PC-9 (cell line): Measurements from ENCODE around the gene COX14. TPM values are rescaled to one million over a fixed set of nuclear protein-coding genes. Genes with fewer than 3 reads are reported as not detected.

Source experiments
- BruUV-seq: library from RNA; stranded (reverse); fragments of 400-500 nt; replicated peaks from 2 replicates; lab custom pipeline; 2021; lab: Mats Ljungman, UMichigan
- CTCF ChIA-PET: fragments of 300-600 bp; sonication (Branson Sonifier 250); formaldehyde crosslinking; loops from one replicate; lab custom pipeline; 2022; ENCODE audit warnings: antibody characterized with exemption; lab: Charles Lee
- POLR2A ChIA-PET: fragments of 300-600 bp; sonication (Branson Sonifier 250); formaldehyde crosslinking; loops from one replicate; lab custom pipeline; 2022; ENCODE audit warnings: antibody characterized with exemption; ENCODE audit not compliant: unreplicated experiment; lab: Charles Lee
- DNase-seq, 2 experiments: peaks; one replicate each; pipeline versions ENCODE4 v3.0.0 to v3.0.0-alpha.2; 2015 to 2022; ENCODE audit warnings: mixed read lengths in 1 of 2
- H2AFZ ChIP-seq: fragments of 200-600 bp; sonication (generic); 2 replicates; pipeline ENCODE4 v1.8.1; 2017; ENCODE audit warnings: antibody characterized with exemption
- H3F3A ChIP-seq: fragments of 200-600 bp; sonication (generic); 2 replicates; pipeline ENCODE4 v1.8.1; 2017; ENCODE audit warnings: antibody characterized with exemption, mild to moderate bottlenecking, low read depth; ENCODE audit not compliant: insufficient read depth
- H3K27ac ChIP-seq: fragments of 200-600 bp; sonication (generic); 2 replicates; pipeline ENCODE4 v1.6.1; 2016; ENCODE audit warnings: mixed run types
- H3K27me3 ChIP-seq: fragments of 200-600 bp; sonication (generic); 2 replicates; pipeline ENCODE4 v1.6.1; 2016; ENCODE audit warnings: low read depth, mixed run types; ENCODE audit not compliant: insufficient read depth
- H3K36me3 ChIP-seq: fragments of 200-600 bp; sonication (generic); 2 replicates; pipeline ENCODE4 v1.6.1; 2016; ENCODE audit warnings: low read depth, mixed run types
- H3K4me1 ChIP-seq: fragments of 200-600 bp; sonication (generic); replicated peaks from 2 replicates; pipeline ENCODE4 v1.6.1; 2016; ENCODE audit warnings: mixed run types; ENCODE audit not compliant: insufficient read depth
- H3K4me2 ChIP-seq: fragments of 200-600 bp; sonication (generic); 2 replicates; pipeline ENCODE4 v1.6.1; 2017; ENCODE audit warnings: mixed run types
- H3K4me3 ChIP-seq: fragments of 200-600 bp; sonication (generic); 2 replicates; pipeline ENCODE4 v1.6.1; 2016; ENCODE audit warnings: mixed run types
- H3K79me2 ChIP-seq: fragments of 200-600 bp; sonication (generic); 2 replicates; pipeline ENCODE4 v1.6.1; 2017; ENCODE audit warnings: low read depth, mixed run types
- H3K9me2 ChIP-seq: fragments of 200-600 bp; sonication (generic); 2 replicates; pipeline ENCODE4 v1.8.1; 2017; ENCODE audit warnings: mild to moderate bottlenecking; ENCODE audit not compliant: insufficient read depth
- H3K9me3 ChIP-seq: fragments of 200-600 bp; sonication (generic); 2 replicates; pipeline ENCODE4 v1.8.1; 2016; ENCODE audit warnings: low read depth; ENCODE audit not compliant: insufficient read depth
- H4K20me1 ChIP-seq: fragments of 200-600 bp; sonication (generic); 2 replicates; pipeline ENCODE4 v1.8.1; 2017; ENCODE audit not compliant: insufficient read depth
- CTCF ChIP-seq: fragments of 200-600 bp; sonication (generic); conservative IDR thresholded peaks from 2 replicates; pipeline ENCODE4 v1.6.1; 2017; ENCODE audit warnings: mixed run types, antibody characterized with exemption, mild to moderate bottlenecking, moderate library complexity
- EZH2 ChIP-seq: fragments of 200-600 bp; sonication (generic); IDR thresholded peaks from 2 replicates; pipeline ENCODE4 v1.8.0; 2017; ENCODE audit warnings: antibody characterized with exemption, low read depth
- intact Hi-C: fragments of 100-400 bp; cut with micrococcal nuclease; formaldehyde crosslinking; loops from one replicate; pipeline ENCODE4 v1.10.0; 2022; ENCODE audit not compliant: unreplicated experiment
- total RNA-seq: library from RNA; stranded (reverse); gene quantifications from 2 replicates; pipeline ENCODE4 v1.2.3, GENCODE V29; 2021

The COX14 gene
- total RNA-seq, 1 experiment from 2014 or later, result 53.9 TPM

GRCh38 chr12:50090391-50090790, 21.6 kb upstream of the COX14 start:
- no peaks in the 10 kb centered on the region for H3K9me3 ChIP-seq
- no peaks in the 10 kb centered on the region; the same call in 1 of the 2 replicates for H4K20me1 ChIP-seq
- peaks cover 6% of the 10 kb centered on the region; the same call in 1 of the 2 replicates for H3K79me2 ChIP-seq
- H3F3A ChIP-seq, result peaks cover 28% of the 10 kb centered on the region
- peaks cover 20% of the 10 kb centered on the region for H3K4me1 ChIP-seq
- no TSS peak for BruUV-seq
- DNase-seq, result no peak
- H3K36me3 ChIP-seq, result peaks cover 19% of the 10 kb centered on the region
- no peaks in the 10 kb centered on the region for H3K9me2 ChIP-seq
- H3K4me2 ChIP-seq, result no peak overlapping the region
- ChIA-PET POLR2A (interaction anchor here (0.6 kb wide), 1 partner anchor 99 kb away, joined by 4 read pairs; no protein-coding TSS in a partner anchor), CTCF (interaction anchor here (0.5 to 1.5 kb wide), 3 partner anchors 19 to 480 kb away, joined by 3 to 5 read pairs (median 5); no protein-coding TSS in a partner anchor)
- TF ChIP-seq CTCF (no peak), EZH2 (no peak)
- intact Hi-C loops, result no loop called here
- H2AFZ ChIP-seq, result no peak overlapping the region
- H3K27me3 ChIP-seq, result no peaks in the 10 kb centered on the region
- H3K4me3 ChIP-seq, result no peak overlapping the region
- H3K27ac ChIP-seq, result no peak overlapping the region

GRCh38 chr12:50097952-50098351, 14.1 kb upstream of the COX14 start:
- TF ChIP-seq EZH2, result no peak
- TF ChIP-seq CTCF, result no peak
- Histone ChIP-seq H3K4me2 (no peak overlapping the region), H4K20me1 (no peaks in the 10 kb centered on the region), H3K36me3 (peaks cover 14% of the 10 kb centered on the region; the same call in 1 of the 2 replicates), H3K27ac (no peak overlapping the region), H3K79me2 (no peaks in the 10 kb centered on the region), H3K9me3 (no peaks in the 10 kb centered on the region), H2AFZ (no peak overlapping the region), H3K4me3 (no peak overlapping the region), H3K9me2 (no peaks in the 10 kb centered on the region), H3K4me1 (no peaks in the 10 kb centered on the region), H3K27me3 (no peaks in the 10 kb centered on the region), H3F3A (peaks cover 9% of the 10 kb centered on the region; the same call in 1 of the 2 replicates)
- CTCF ChIA-PET, result no interaction called here
- intact Hi-C loops, result no loop called here
- BruUV-seq, result no TSS peak
- POLR2A ChIA-PET, result no interaction called here
- DNase-seq, result no peak

GRCh38 chr12:50099302-50100008, 12.6 kb upstream of the COX14 start:
- Histone ChIP-seq H2AFZ (no peak overlapping the region), H3K4me1 (no peaks in the 10 kb centered on the region), H3K79me2 (no peaks in the 10 kb centered on the region), H4K20me1 (no peaks in the 10 kb centered on the region), H3F3A (peaks cover 9% of the 10 kb centered on the region; the same call in 1 of the 2 replicates), H3K27me3 (no peaks in the 10 kb centered on the region), H3K27ac (no peak overlapping the region), H3K9me3 (no peaks in the 10 kb centered on the region), H3K4me2 (no peak overlapping the region), H3K9me2 (no peaks in the 10 kb centered on the region), H3K36me3 (peaks cover 14% of the 10 kb centered on the region; the same call in 1 of the 2 replicates), H3K4me3 (no peak overlapping the region)
- ChIA-PET CTCF (no interaction called here), POLR2A (no interaction called here)
- BruUV-seq, result no TSS peak
- intact Hi-C loops, result no loop called here
- no peak for DNase-seq
- TF ChIP-seq CTCF, result no peak
- TF ChIP-seq EZH2, result no peak
